Measurements from ENCODE around the gene CDCP2.
"Not testable (repeated sequence)": the region's sequence is repeated elsewhere in the genome, so short reads cannot be mapped to it uniquely, and the experiment has no call there.

The CDCP2 gene

GRCh38 chr1:54114001-54114400 is 38.8 kb downstream of the CDCP2 start:
- no peak for DNase-seq

- DNase-seq, result no peak
These were observed 40.0 kb downstream of the CDCP2 start for GRCh38 chr1:54112705-54113368.

DNA sequence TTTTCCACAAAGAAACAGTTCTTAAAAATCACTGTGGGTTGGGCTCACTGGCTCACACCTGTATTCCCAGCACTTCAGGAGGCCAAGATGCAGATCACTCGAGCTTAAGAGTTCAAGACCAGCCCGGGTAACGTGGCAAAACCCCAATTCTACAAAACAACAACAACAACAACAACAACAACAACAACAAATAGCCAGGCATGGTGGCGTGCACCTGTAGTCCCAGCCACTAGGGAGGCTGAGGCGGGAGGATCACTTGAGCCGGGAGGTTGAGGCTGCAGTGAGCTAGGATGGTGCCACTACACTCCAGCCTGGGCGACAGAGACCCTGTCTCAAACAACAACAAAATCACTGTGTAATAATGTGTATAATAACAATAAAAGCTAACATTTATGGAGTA is 40.8 kb downstream of the CDCP2 start:
- no peak for DNase-seq

DNA sequence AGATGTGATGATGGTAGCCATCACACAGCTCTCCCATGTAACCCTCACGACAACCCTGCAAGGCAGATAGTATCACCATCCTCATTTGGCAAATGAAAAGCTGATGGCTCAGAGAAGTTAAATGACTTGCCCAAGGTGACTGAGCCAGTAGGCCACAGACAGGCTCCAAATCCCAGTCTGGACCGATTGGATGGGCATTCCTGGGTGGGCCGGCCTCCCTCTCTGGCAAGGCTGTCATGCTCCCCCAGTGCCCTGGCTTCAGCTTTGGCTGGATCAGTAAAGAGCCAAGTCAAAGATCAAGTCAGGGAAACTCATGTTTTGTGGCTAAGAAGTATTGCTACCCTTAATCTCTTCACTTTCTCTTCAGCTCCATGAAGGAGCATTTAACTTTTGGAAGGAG is 41.2 kb downstream of the CDCP2 start:
- no peak for DNase-seq

DNA sequence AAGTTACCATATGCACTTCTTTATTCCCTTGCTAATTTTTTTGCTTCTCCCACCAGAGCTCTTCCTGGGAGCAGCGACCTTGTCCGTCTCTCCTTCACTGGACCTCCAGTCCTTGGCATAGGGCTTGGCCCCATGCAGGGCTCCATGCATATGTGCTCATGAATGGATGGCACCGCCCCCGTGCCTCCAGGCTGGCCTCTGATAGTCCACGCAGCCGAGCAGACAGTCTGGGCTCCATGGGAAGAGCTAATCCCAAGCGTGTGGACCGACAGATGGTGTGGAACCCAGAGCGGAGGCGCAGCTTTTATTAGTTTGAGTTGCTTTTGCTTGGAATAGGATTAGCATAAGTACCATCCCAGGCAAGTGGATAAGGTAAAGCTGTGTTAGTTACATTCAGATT is 41.8 kb downstream of the CDCP2 start:
- DNase-seq, result no peak

DNA sequence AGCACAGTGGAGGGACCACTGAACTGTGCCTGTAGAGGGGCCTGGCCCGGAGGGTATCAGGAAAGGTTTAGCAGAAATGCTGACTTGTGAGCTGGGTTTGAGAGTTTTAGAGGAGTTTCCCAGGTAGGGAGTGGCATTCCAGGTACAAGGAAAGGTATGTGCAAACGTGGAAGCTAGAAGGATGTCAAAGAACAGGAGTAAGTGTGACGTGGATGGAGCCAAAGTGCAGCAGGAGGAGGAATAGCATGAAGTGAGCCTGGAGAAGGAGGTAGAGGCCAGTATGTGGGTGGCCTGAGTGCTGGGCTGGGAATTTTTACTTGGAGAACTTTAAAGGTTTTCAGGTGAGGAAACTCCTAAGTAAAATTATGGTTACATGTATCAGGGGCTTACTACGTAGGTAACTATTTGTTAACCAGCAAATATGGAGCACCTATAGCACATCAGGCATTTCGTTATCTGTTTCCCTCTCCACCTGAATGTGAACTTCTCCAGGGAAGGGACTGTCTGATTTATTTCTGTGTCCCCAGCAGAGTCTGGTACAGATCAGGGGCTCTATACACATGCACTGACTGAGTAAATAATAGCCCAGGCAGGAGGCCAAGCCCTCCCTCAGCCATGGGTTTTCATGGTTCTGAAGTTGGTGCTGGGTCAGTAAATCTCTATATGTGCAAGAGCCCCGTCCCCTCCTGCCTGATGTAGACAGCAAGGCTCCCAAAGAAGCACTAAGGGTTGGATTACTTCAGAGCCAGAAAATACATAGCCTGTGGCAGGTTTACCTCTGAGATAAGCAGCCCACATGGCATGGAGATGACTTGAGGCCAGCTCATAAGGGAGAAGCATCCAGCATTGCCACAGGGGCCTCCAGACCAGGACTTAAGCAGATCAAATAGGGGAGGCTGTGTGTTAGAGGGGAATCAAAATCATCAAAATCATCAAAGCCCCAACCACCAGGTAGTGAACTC is 43.4 kb downstream of the CDCP2 start:
- no peak for DNase-seq

DNA sequence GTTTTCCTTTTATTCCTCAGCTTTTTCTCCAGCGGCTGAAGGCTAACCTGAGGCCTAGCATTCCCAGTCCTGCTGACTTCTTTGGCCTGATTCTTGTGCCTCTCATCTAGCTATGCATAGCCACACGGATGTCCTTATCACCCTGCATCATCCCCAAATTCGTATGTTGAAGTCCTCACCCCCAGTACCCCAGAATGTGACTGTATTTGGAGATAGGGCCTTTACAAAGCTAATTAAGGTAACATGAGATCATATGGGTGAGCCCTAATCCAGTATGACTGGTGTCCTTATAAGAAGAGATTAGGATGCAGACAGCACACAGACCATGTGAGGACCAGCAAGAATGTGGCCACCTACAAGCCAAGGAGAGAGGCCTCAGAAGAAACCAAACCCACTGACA is 44.6 kb downstream of the CDCP2 start:
- no peak for DNase-seq

DNA sequence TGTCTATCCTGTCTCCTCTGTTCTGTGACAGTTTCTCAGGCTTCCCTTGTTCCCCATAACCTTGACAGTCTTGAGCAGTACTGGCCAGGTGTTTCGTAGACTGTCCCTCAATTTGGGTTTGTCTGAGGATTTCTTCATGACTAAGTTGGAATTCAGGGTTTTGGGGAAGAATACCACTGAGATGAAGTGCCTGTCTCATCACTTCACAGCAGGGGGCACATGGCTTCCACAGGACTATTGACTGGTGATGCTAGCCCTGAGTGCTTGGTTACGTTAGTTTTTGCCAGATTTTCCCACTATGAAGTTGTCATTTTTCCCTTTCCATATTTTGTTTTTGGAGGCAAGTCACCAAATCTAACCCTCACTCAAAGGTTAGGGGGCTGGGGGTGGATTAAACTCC is 45.7 kb downstream of the CDCP2 start:
- no peak for DNase-seq

GRCh38 chr1:54105736-54106269 is 47.0 kb downstream of the CDCP2 start:
- DNase-seq, result no peak

- no peak for DNase-seq
These were observed 47.7 kb downstream of the CDCP2 start for GRCh38 chr1:54105080-54105479.

DNA sequence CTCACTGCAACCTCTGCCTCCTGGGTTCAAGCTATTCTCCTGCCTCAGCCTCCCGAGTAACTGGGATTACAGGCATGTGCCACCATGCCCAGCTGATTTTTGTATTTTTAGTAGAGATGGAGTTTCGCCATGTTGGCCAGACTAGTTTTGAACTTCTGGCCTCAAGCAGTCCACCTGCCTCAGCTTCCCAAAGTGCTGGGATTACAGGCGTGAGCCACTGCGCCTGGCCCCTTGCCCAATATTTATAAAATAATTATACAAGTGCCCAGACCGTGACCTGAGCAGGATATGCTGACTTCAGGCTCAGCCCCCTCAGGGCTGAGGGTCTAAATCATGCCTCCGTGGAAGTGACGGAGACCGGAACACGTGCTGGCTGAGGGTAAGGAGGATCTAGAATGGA is 48.2 kb downstream of the CDCP2 start:
- DNase-seq, result not testable (repeated sequence)

DNA sequence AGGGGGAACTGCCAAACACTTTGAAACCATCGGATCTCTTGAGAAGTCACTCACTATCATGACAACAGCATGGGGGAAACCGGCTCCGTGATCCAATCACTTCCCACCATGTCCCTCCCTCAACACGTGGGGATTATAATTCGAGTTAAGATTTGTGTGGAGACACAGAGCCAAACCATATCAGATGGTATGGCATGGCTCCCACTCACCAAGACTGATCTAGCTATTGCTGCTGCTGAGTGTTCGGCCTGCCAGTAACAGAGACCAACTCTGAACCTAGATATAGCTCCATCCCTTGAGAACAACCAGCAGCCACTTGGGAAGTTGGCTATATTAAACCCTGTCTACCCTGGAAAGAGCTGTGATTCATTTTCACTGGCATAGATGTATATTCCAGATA is 49.4 kb downstream of the CDCP2 start:
- no peak for DNase-seq

- no peak for DNase-seq
These were observed 52.3 kb downstream of the CDCP2 start for GRCh38 chr1:54100500-54100899.

DNA sequence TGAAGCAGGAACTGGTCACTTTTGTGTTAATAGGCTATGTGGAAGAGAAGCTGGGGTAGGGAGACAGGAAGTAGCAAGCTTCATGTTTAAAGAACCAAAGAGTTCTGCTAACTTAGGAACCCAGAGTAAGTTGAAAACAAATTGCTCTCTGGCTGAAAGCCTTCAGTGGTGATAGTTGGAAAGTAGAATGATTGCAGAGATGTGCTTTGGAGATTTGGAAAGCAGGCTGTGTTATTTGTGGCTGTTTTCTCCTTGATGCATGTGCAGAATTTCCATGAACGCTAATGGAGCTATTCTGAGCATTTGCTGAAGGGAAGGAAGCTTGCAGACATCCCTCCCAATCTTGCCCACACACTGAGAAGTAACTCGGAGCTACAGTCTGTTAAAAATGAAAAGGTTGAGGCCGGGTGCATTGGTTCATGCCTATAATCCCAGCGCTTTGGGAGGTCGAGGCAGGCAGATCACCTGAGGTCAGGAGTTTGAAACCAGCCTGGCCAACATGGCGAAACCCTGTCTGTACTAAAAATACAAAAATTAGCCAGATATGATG is 53.7 kb downstream of the CDCP2 start:
- DNase-seq, result no peak

- DNase-seq, result no peak
These were observed 55.9 kb downstream of the CDCP2 start for GRCh38 chr1:54096877-54097240.

- no peak for DNase-seq
These were observed 56.4 kb downstream of the CDCP2 start for GRCh38 chr1:54096227-54096876.

- DNase-seq, result no peak
These were observed 57.1 kb downstream of the CDCP2 start for GRCh38 chr1:54095546-54096226.

- not testable (repeated sequence) for DNase-seq
These were observed 58.1 kb downstream of the CDCP2 start for GRCh38 chr1:54094730-54095105.

DNA sequence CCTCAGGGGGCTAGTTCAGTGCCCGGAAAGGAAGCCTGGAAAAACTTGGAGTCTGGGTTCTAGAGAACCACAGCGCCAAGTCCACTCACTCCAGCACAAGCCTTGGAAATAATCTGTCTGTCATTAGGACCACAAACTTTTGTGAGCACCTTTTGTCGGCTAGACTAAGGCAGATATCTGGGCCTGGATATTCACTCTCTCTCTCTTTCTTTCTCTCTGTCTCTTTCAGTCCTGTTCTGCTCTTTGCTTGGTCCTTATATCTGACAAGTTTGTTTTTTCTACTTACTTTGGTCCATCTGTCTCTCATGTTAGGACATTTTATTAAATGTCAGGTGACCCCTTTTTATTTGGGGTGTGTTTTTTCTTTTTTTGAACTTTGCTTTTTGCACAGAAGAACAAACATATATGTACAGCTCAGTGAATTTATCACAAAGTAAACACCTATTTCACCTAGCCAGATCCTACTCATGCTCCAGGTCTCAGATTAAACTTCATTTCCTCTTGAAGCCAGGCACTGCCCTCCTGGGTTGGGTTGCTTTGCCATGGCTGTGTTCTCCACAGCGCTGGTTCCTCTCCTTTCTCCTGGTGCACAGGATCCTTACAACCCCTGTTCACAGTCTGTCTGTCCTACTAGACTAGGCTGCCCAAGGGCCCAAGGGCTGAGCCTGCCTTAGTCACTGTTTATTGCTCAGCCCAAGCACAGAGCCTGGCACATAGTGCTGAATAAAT is 58.6 kb downstream of the CDCP2 start:
- DNase-seq, result no peak

DNA sequence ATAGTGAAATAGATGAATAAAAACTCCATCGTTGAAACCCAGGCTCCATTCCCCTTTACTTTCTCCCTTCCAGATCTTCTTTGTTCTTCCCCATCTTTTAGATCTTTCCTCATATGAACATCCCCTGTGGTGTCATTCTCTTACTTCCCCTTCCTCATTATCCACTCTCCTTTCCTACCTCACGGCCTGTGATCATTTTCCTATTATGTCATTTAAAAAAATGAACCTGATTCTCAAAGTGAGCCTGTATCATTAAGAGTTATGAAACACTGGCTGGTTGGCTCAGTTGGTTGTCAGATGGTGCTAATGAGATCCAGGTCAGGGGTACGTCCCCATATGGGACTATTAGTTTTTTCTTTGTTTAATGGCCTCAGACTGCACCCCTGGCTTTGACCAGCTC is 61.1 kb downstream of the CDCP2 start:
- no peak for DNase-seq

DNA sequence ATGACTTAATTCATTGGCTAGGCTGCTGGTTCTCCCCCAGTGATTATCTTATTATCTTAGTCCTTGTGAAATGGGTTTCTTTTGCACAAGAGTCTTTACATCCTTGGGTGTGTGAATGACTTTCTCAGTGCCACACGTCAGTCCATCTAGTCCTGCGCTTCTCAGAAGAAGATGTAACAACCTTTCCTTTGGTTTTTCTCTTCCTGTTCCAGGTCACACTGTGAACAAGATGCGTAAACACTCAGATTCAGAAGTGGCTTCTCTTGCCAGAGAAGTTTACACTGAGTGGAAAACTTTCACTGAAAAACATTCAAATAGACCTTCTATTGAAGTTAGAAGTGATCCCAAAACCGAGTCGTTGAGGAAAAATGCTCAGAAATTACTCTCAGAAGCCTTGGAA is 64.4 kb downstream of the CDCP2 start:
- no peak for DNase-seq

DNA sequence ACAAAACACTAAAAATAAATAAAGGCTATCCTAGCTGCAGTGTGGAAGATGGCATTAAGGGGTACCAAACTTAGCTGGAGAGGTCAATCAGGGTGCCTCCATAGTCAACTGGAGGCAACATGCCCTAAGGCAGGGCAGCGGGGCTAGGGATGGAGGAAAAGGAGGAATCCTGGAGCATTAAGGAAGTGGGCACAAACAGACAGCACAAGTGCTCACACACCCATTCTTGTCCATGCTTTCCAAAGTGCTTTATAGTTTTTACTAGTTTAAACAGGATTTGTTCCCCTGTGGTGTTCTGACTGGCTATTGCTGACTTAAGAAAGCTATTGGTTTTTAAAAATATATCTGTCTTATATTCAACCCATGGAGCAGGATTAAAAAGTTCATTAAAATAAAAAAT is 66.0 kb downstream of the CDCP2 start:
- DNase-seq, result no peak

Data from CD4-positive, alpha-beta T cell treated with Interleukin-6 for 4 hours (primary cell).